GM12878 (cell line): ENCODE data around the gene SH2B3. TPM values are rescaled to one million over a fixed set of nuclear protein-coding genes. Genes with fewer than 3 reads are reported as not detected.

Experiments used
- BMI1 ChIP-seq: fragments of 450-650 bp; IDR thresholded peaks from 2 replicates; pipeline ENCODE4 v1.6.1; 2016; ENCODE audit warnings: mild to moderate bottlenecking, moderate library complexity, borderline replicate concordance
- CBX3 ChIP-seq: fragments of 200-600 bp; sonication (generic); IDR thresholded peaks from 2 replicates; pipeline ENCODE4 v1.6.1; 2016; ENCODE audit warnings: low read depth, borderline replicate concordance
- ESRRA ChIP-seq: IDR thresholded peaks from 2 replicates; pipeline ENCODE4 v1.6.1; 2012; ENCODE audit warnings: mild to moderate bottlenecking, low read length, improper control_type of control experiment
- IKZF1 ChIP-seq: fragments of 450-650 bp; conservative IDR thresholded peaks from 2 replicates; pipeline ENCODE4 v1.6.1; 2017; ENCODE audit warnings: antibody characterized with exemption, mild to moderate bottlenecking
- JUNB ChIP-seq: IDR thresholded peaks from 2 replicates; pipeline ENCODE4 v1.6.1; 2016; ENCODE audit warnings: antibody characterized with exemption, mild to moderate bottlenecking
- MTA2 ChIP-seq: fragments of 450-650 bp; IDR thresholded peaks from 2 replicates; pipeline ENCODE4 v1.6.1; 2016; ENCODE audit warnings: low read depth, mild to moderate bottlenecking, moderate library complexity
- NFXL1 ChIP-seq: fragments of 450-650 bp; IDR thresholded peaks from 2 replicates; pipeline ENCODE4 v1.6.1; 2017; ENCODE audit warnings: antibody characterized with exemption, mild to moderate bottlenecking, borderline replicate concordance
- NR2C1 ChIP-seq: fragments of 450-650 bp; IDR thresholded peaks from 2 replicates; pipeline ENCODE4 v1.6.1; 2017; ENCODE audit warnings: antibody characterized with exemption, mild to moderate bottlenecking, moderate library complexity
- NR2F1 ChIP-seq: fragments of 450-650 bp; conservative IDR thresholded peaks from 2 replicates; pipeline ENCODE4 v1.6.1; 2017; ENCODE audit warnings: mild to moderate bottlenecking
- NRF1 ChIP-seq: conservative IDR thresholded peaks from 2 replicates; pipeline ENCODE4 v1.6.1; 2011; ENCODE audit warnings: mild to moderate bottlenecking, low read depth, low read length, improper control_type of control experiment
- POLR2AphosphoS5 ChIP-seq: IDR thresholded peaks from 2 replicates; pipeline ENCODE4 v1.6.1; 2011; ENCODE audit warnings: mild to moderate bottlenecking, low read length, inconsistent platforms
- RCOR1 ChIP-seq: conservative IDR thresholded peaks from 2 replicates; pipeline ENCODE4 v1.6.1; 2012; ENCODE audit warnings: low read depth, low read length, improper control_type of control experiment
- SIX5 ChIP-seq: IDR thresholded peaks from 2 replicates; pipeline ENCODE4 v1.6.1; 2011; ENCODE audit warnings: mild to moderate bottlenecking, low read depth, low read length, moderate library complexity; ENCODE audit not compliant: severe bottlenecking
- SRF ChIP-seq, 2 experiments: IDR thresholded peaks; 2 replicates each; pipeline ENCODE4 v1.6.1; 2011; ENCODE audit warnings: low read depth in 2 of 2, low read length in 2 of 2, mild to moderate bottlenecking in 1 of 2, moderate library complexity in 1 of 2
- STAT3 ChIP-seq: IDR thresholded peaks from 2 replicates; pipeline ENCODE4 v1.6.1; 2011; ENCODE audit warnings: low read depth, low read length, improper control_type of control experiment
- YBX1 ChIP-seq: fragments of 450-650 bp; IDR thresholded peaks from 2 replicates; pipeline ENCODE4 v1.6.1; 2016; ENCODE audit warnings: antibody characterized with exemption
- ZNF24 ChIP-seq: fragments of 450-650 bp; IDR thresholded peaks from 2 replicates; pipeline ENCODE4 v1.6.1; 2017; ENCODE audit warnings: antibody characterized with exemption, mild to moderate bottlenecking
- polyA plus RNA-seq, 11 experiments: library from polyadenylated mRNA; depleted of rRNA in 4 of 11; unstranded in 6 of 11; stranded (reverse) in 5 of 11; fragments of >200 nt; fragmentation: Nextera tagmentation in 4 of 11; fragmentation: Illumina TruSeq in 1 of 11; extraction: Ambion mirVana in 4 of 11; extraction: Trizol in 1 of 11; gene quantifications; 1 replicate in 1 of 11; 2 replicates in 10 of 11; pipeline versions ENCODE4 v1.2.1 to v1.2.3, GENCODE V29; 2011 to 2016; ENCODE audit warnings: inconsistent platforms in 2 of 11, missing spikeins in 2 of 11, low read depth in 1 of 11
- total RNA-seq, 4 experiments: library from RNA; depleted of rRNA in 3 of 4; stranded (reverse); fragments of >200 nt in 3 of 4; fragmentation: Illumina TruSeq in 1 of 4; extraction: Trizol in 1 of 4; gene quantifications; 2 replicates each; pipeline versions ENCODE4 v1.2.1 to v1.2.3, GENCODE V29; 2013 to 2021
- TF ChIP-seq, protein P1 (sequence below): fragments of 450-650 bp; IDR thresholded peaks from 2 replicates; pipeline ENCODE4 v1.6.1; 2017; ENCODE audit warnings: antibody characterized with exemption, mild to moderate bottlenecking, moderate library complexity
- TF ChIP-seq, protein P2 (sequence below): fragments of 450-650 bp; IDR thresholded peaks from 2 replicates; pipeline ENCODE4 v1.6.1; 2018; ENCODE audit warnings: mild to moderate bottlenecking, low read depth, moderate library complexity; ENCODE audit not compliant: partially characterized antibody
- TF ChIP-seq, protein P3 (sequence below): IDR thresholded peaks from 2 replicates; pipeline ENCODE4 v1.6.1; 2011; ENCODE audit warnings: low read depth, low read length, improper control_type of control experiment, borderline replicate concordance
- TF ChIP-seq, protein P4 (sequence below): fragments of 150-350 bp; IDR thresholded peaks from 2 replicates; pipeline ENCODE4 v1.6.1; 2014; ENCODE audit warnings: mild to moderate bottlenecking, low read depth, low read length
- TF ChIP-seq, protein P5 (sequence below): fragments of 450-650 bp; IDR thresholded peaks from 2 replicates; pipeline ENCODE4 v1.6.1; 2017; ENCODE audit warnings: mild to moderate bottlenecking

Gene SH2B3
- total and polyA plus RNA-seq, 10 of the 15 experiments (the other 5 are each of a cell fraction or from before 2014, with no cell fraction given), result 5.8 to 46.4 (median 23.3) TPM

DNA sequence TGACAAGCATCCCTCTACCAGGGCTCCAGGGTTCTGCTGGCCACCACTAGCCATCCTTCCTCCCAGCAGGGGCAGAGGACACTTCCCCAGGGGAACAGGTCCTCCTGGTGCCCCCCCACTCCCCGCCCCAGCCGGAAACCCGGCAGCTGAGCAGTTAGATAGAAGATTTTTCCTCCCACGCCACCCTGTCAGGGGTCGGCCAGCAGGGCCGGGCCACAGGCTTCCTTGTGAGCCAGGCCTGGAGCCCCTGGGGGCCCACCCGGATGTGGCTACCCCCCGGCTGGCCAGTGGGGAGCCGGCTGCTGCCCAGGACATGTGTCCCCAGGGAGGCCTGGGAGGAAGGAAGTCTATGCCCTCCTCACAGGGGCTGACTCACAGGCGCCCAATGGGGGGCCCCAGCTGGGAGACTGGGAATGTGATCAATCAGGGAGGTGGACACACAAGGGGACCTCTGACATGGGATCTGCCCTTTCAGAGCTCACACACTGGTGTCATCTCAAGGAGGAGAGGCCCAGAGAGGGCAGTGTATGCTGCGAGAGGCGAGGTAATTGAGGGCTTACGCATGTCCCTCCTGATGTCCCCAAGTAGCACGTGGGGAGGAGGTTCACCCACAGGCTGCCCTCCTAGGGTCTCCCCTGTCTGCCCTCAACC lies 4.2 kb downstream of the SH2B3 start (continued):
- TF ChIP-seq STAT3 (no peak), SRF (IDR thresholded peaks at IDR 0.05; ENCODE audit: low read depth in 2 of 2, low read length in 2 of 2) (no peak), IKZF1 (peak; percentile 81), NR2C1 (no peak), NR2F1 (peak; percentile 63), ZNF24 (no peak), POLR2AphosphoS5 (no peak), YBX1 (no peak), ESRRA (no peak), SIX5 (no peak), NFXL1 (no peak), MTA2 (no peak), BMI1 (no peak), JUNB (no peak), NRF1 (no peak), CBX3 (no peak), RCOR1 (no peak)
- TF ChIP-seq, protein P1, sequence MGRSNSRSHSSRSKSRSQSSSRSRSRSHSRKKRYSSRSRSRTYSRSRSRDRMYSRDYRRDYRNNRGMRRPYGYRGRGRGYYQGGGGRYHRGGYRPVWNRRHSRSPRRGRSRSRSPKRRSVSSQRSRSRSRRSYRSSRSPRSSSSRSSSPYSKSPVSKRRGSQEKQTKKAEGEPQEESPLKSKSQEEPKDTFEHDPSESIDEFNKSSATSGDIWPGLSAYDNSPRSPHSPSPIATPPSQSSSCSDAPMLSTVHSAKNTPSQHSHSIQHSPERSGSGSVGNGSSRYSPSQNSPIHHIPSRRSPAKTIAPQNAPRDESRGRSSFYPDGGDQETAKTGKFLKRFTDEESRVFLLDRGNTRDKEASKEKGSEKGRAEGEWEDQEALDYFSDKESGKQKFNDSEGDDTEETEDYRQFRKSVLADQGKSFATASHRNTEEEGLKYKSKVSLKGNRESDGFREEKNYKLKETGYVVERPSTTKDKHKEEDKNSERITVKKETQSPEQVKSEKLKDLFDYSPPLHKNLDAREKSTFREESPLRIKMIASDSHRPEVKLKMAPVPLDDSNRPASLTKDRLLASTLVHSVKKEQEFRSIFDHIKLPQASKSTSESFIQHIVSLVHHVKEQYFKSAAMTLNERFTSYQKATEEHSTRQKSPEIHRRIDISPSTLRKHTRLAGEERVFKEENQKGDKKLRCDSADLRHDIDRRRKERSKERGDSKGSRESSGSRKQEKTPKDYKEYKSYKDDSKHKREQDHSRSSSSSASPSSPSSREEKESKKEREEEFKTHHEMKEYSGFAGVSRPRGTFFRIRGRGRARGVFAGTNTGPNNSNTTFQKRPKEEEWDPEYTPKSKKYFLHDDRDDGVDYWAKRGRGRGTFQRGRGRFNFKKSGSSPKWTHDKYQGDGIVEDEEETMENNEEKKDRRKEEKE, result no peak
- TF ChIP-seq, protein P2, sequence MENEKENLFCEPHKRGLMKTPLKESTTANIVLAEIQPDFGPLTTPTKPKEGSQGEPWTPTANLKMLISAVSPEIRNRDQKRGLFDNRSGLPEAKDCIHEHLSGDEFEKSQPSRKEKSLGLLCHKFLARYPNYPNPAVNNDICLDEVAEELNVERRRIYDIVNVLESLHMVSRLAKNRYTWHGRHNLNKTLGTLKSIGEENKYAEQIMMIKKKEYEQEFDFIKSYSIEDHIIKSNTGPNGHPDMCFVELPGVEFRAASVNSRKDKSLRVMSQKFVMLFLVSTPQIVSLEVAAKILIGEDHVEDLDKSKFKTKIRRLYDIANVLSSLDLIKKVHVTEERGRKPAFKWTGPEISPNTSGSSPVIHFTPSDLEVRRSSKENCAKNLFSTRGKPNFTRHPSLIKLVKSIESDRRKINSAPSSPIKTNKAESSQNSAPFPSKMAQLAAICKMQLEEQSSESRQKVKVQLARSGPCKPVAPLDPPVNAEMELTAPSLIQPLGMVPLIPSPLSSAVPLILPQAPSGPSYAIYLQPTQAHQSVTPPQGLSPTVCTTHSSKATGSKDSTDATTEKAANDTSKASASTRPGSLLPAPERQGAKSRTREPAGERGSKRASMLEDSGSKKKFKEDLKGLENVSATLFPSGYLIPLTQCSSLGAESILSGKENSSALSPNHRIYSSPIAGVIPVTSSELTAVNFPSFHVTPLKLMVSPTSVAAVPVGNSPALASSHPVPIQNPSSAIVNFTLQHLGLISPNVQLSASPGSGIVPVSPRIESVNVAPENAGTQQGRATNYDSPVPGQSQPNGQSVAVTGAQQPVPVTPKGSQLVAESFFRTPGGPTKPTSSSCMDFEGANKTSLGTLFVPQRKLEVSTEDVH, result no peak
- TF ChIP-seq, protein P3, sequence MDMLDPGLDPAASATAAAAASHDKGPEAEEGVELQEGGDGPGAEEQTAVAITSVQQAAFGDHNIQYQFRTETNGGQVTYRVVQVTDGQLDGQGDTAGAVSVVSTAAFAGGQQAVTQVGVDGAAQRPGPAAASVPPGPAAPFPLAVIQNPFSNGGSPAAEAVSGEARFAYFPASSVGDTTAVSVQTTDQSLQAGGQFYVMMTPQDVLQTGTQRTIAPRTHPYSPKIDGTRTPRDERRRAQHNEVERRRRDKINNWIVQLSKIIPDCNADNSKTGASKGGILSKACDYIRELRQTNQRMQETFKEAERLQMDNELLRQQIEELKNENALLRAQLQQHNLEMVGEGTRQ, result no peak
- TF ChIP-seq, protein P4, sequence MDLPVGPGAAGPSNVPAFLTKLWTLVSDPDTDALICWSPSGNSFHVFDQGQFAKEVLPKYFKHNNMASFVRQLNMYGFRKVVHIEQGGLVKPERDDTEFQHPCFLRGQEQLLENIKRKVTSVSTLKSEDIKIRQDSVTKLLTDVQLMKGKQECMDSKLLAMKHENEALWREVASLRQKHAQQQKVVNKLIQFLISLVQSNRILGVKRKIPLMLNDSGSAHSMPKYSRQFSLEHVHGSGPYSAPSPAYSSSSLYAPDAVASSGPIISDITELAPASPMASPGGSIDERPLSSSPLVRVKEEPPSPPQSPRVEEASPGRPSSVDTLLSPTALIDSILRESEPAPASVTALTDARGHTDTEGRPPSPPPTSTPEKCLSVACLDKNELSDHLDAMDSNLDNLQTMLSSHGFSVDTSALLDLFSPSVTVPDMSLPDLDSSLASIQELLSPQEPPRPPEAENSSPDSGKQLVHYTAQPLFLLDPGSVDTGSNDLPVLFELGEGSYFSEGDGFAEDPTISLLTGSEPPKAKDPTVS, result no peak
- TF ChIP-seq, protein P5, sequence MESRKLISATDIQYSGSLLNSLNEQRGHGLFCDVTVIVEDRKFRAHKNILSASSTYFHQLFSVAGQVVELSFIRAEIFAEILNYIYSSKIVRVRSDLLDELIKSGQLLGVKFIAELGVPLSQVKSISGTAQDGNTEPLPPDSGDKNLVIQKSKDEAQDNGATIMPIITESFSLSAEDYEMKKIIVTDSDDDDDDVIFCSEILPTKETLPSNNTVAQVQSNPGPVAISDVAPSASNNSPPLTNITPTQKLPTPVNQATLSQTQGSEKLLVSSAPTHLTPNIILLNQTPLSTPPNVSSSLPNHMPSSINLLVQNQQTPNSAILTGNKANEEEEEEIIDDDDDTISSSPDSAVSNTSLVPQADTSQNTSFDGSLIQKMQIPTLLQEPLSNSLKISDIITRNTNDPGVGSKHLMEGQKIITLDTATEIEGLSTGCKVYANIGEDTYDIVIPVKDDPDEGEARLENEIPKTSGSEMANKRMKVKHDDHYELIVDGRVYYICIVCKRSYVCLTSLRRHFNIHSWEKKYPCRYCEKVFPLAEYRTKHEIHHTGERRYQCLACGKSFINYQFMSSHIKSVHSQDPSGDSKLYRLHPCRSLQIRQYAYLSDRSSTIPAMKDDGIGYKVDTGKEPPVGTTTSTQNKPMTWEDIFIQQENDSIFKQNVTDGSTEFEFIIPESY, result no peak
